Panc1 (cell line): ENCODE measurements around the gene LRMDA. TPM values are rescaled to one million over a fixed set of nuclear protein-coding genes. Genes with fewer than 3 reads are reported as not detected.

Experiments
- ATAC-seq: fragments of 200-7000 bp; cut with Tn5 transposase; 2 replicates; pipeline ENCODE4 v1.9.1; 2020; ENCODE audit warnings: mild to moderate bottlenecking, moderate library complexity
- BruUV-seq: library from RNA; stranded (reverse); fragments of 400-500 nt; replicated peaks from 2 replicates; lab custom pipeline; 2021; lab: Mats Ljungman, UMichigan
- CTCF ChIA-PET: fragments of 300-600 bp; sonication (Branson Sonifier 250); formaldehyde crosslinking; loops from one replicate; lab custom pipeline; 2022; ENCODE audit warnings: antibody characterized with exemption; lab: Charles Lee
- POLR2A ChIA-PET: fragments of 300-600 bp; sonication (Branson Sonifier 250); formaldehyde crosslinking; loops from one replicate; lab custom pipeline; 2022; ENCODE audit warnings: antibody characterized with exemption; lab: Charles Lee
- DNase-seq: peaks from one replicate; pipeline ENCODE4 v3.0.0-alpha.2; 2010; ENCODE audit warnings: low read depth, low spot score
- H3K27ac ChIP-seq: 2 replicates; pipeline ENCODE4 v1.5.1; 2011; ENCODE audit warnings: mild to moderate bottlenecking, low read length, inconsistent platforms
- H3K27me3 ChIP-seq: fragments of 200-500 bp; sonication (Bioruptor generic); 2 replicates; pipeline ENCODE4 v1.6.0; 2014; ENCODE audit warnings: low read length, inconsistent platforms; ENCODE audit not compliant: control insufficient read depth, insufficient read depth
- H3K36me3 ChIP-seq: fragments of 200-500 bp; sonication (Bioruptor generic); 2 replicates; pipeline ENCODE4 v1.5.1; 2014; ENCODE audit warnings: inconsistent platforms, mild to moderate bottlenecking, low read length, moderate library complexity; ENCODE audit not compliant: control insufficient read depth, insufficient read depth
- H3K4me1 ChIP-seq: 2 replicates; pipeline ENCODE4 v1.5.1; 2011; ENCODE audit warnings: inconsistent platforms, mild to moderate bottlenecking, low read length, moderate library complexity; ENCODE audit not compliant: control insufficient read depth, insufficient read depth
- H3K4me3 ChIP-seq, 2 experiments: 2 replicates each; pipeline ENCODE4 v1.5.1; 2011 to 2012; ENCODE audit warnings: low read depth in 2 of 2, low read length in 2 of 2, mild to moderate bottlenecking in 2 of 2, inconsistent platforms in 1 of 2, moderate library complexity in 1 of 2
- H3K9me3 ChIP-seq: fragments of 200-500 bp; sonication (Bioruptor generic); 2 replicates; pipeline ENCODE4 v1.5.1; 2014; ENCODE audit warnings: low read depth, mild to moderate bottlenecking, inconsistent platforms, low read length, moderate library complexity; ENCODE audit not compliant: control insufficient read depth, insufficient read depth
- CTCF ChIP-seq: fragments of 450-650 bp; IDR thresholded peaks from 2 replicates; pipeline ENCODE4 v1.5.1; 2017; ENCODE audit warnings: mild to moderate bottlenecking
- POLR2AphosphoS5 ChIP-seq: IDR thresholded peaks from 2 replicates; pipeline ENCODE4 v1.6.1; 2012; ENCODE audit warnings: mild to moderate bottlenecking, low read depth, low read length, moderate library complexity
- SIN3A ChIP-seq: IDR thresholded peaks from 2 replicates; pipeline ENCODE4 v1.6.1; 2012; ENCODE audit warnings: low read depth, mild to moderate bottlenecking, low read length, moderate library complexity, borderline replicate concordance; ENCODE audit not compliant: insufficient read depth
- TCF7L2 ChIP-seq: IDR thresholded peaks from 2 replicates; pipeline ENCODE4 v1.6.1; 2011; ENCODE audit warnings: mild to moderate bottlenecking, low read depth, low read length, inconsistent platforms
- in situ Hi-C: cut with HindIII; loops from 2 replicates; pipeline ENCODE4 v1.10.0; 2016; ENCODE audit warnings: low sequenced_read_pairs, low pct_unique_long_range_greater_than_20kb
- intact Hi-C: fragments of 100-400 bp; cut with micrococcal nuclease; formaldehyde crosslinking; loops from one replicate; pipeline ENCODE4 v1.10.0; 2022; ENCODE audit not compliant: unreplicated experiment
- total RNA-seq: library from RNA; stranded (reverse); gene quantifications from one replicate; pipeline ENCODE4 v1.2.1, GENCODE V29; 2021; ENCODE audit not compliant: unreplicated experiment
- TF ChIP-seq, protein P1 (sequence below), 2 experiments: IDR thresholded peaks; 2 replicates each; pipeline ENCODE4 v1.6.1; 2011 to 2012; ENCODE audit warnings: low read depth in 2 of 2, control low read depth in 1 of 2, low read length in 1 of 2, mild to moderate bottlenecking in 1 of 2, moderate library complexity in 1 of 2; ENCODE audit not compliant: insufficient read depth in 1 of 2

LRMDA gene
- total RNA-seq, 1 experiment from 2014 or later: 1.2 TPM

- ATAC-seq (no peak), DNase-seq (no peak)
- CTCF ChIA-PET: no interaction called here
- TF ChIP-seq SIN3A (no peak), POLR2AphosphoS5 (no peak), CTCF (no peak), TCF7L2 (no peak)
- TF ChIP-seq, protein P1, sequence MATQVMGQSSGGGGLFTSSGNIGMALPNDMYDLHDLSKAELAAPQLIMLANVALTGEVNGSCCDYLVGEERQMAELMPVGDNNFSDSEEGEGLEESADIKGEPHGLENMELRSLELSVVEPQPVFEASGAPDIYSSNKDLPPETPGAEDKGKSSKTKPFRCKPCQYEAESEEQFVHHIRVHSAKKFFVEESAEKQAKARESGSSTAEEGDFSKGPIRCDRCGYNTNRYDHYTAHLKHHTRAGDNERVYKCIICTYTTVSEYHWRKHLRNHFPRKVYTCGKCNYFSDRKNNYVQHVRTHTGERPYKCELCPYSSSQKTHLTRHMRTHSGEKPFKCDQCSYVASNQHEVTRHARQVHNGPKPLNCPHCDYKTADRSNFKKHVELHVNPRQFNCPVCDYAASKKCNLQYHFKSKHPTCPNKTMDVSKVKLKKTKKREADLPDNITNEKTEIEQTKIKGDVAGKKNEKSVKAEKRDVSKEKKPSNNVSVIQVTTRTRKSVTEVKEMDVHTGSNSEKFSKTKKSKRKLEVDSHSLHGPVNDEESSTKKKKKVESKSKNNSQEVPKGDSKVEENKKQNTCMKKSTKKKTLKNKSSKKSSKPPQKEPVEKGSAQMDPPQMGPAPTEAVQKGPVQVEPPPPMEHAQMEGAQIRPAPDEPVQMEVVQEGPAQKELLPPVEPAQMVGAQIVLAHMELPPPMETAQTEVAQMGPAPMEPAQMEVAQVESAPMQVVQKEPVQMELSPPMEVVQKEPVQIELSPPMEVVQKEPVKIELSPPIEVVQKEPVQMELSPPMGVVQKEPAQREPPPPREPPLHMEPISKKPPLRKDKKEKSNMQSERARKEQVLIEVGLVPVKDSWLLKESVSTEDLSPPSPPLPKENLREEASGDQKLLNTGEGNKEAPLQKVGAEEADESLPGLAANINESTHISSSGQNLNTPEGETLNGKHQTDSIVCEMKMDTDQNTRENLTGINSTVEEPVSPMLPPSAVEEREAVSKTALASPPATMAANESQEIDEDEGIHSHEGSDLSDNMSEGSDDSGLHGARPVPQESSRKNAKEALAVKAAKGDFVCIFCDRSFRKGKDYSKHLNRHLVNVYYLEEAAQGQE (IDR thresholded peaks at IDR 0.05; ENCODE audit: insufficient read depth in 1 of 2, low read depth in 2 of 2, low read length in 1 of 2): no peak
- peaks cover 2% of the 10 kb centered on the region; the same call in 1 of the 2 replicates for H3K27me3 ChIP-seq
- H3K9me3 ChIP-seq: no peaks in the 10 kb centered on the region
- H3K36me3 ChIP-seq: no peaks in the 10 kb centered on the region
- H3K4me3 ChIP-seq: no peak overlapping the region
- in situ Hi-C loops: no loop called here
- H3K27ac ChIP-seq: no peak overlapping the region
- no peaks in the 10 kb centered on the region for H3K4me1 ChIP-seq
- no TSS peak for BruUV-seq
- POLR2A ChIA-PET: no interaction called here
- intact Hi-C loops: no loop called here
Measured at GRCh38 chr10:76026176-76026771, 594.9 kb downstream of the LRMDA start.

- no peak for ATAC-seq
- intact Hi-C loops: no loop called here
- in situ Hi-C loops: no loop called here
- Histone ChIP-seq H3K9me3 (no peaks in the 10 kb centered on the region), H3K4me3 (no peak overlapping the region), H3K4me1 (no peaks in the 10 kb centered on the region), H3K36me3 (no peaks in the 10 kb centered on the region), H3K27ac (no peak overlapping the region), H3K27me3 (peaks cover 2% of the 10 kb centered on the region; the same call in 1 of the 2 replicates)
- POLR2A ChIA-PET: interaction anchor here (0.6 kb wide), 1 partner anchor 380 kb away, joined by 3 read pairs; no protein-coding TSS in a partner anchor
- no TSS peak for BruUV-seq
- DNase-seq: no peak
- TF ChIP-seq TCF7L2 (no peak), CTCF (no peak), POLR2AphosphoS5 (no peak), SIN3A (no peak)
- TF ChIP-seq, protein P1 (IDR thresholded peaks at IDR 0.05; ENCODE audit: insufficient read depth in 1 of 2, low read depth in 2 of 2, low read length in 1 of 2): no peak
- CTCF ChIA-PET: no interaction called here
Measured at GRCh38 chr10:76026905-76027304, 595.5 kb downstream of the LRMDA start.
